Measurements from ENCODE around the gene NRXN3. TPM values are rescaled to one million over a fixed set of nuclear protein-coding genes. Genes with fewer than 3 reads are reported as not detected.

NRXN3 gene
- total RNA-seq, 2 donors from 2014 or later, result 1.3 to 2.3 TPM

DNA sequence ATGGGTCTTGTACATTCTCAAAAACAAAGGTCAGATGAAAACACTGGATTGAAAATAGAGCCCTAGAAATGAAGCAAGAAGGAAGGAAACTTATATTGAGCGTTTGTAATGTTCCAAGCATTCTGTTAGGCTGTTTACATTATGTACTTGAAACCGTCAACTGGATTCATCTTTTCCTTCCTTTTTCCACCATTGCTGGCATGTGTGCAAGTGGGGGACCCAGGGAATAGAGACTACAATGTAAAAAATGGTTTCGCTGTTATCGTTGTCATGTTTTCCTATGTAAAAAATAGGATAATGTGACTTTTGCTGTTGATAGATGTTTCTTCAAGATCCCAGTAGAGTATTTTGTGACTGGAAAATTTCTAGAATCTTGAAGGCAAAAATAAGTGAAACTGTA, 913.2 kb downstream of the NRXN3 start:
- H3K9me3 ChIP-seq, result no peaks in the 10 kb centered on the region
- H3K27me3 ChIP-seq, result no peaks in the 10 kb centered on the region
- whole genome bisulfite sequencing, 2 donors, result 54 to 68% methylated on average over 4 of the region's 4 CpGs

DNA sequence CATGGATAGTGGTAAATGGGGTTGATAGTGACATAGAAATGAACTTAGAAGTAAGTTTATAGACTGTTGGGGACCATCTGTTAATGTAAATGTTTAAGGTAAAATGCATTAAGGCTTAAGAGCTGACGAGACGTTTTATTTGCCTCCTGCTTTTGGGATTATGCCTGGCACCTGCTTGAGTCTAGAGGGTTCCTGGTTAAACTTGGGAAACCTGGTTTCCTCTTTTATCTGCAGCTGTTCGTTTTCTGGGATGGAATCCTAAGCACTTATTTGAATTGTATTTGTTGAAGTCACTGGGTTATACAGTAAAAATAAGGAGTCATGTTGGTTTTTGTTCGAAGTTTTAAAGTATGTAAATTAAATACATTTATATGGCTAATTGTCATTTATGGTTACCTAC, 914.7 kb downstream of the NRXN3 start:
- Histone ChIP-seq H3K36me3 (replicated peaks in 1 of 2; ENCODE audit: insufficient read depth in 1 of 2, low read depth in 2 of 2) (no peaks in the 10 kb centered on the region), H3K27me3 (no peaks in the 10 kb centered on the region), H3K27ac (no peak overlapping the region), H3K4me1 (peaks cover 4% of the 10 kb centered on the region), H3K4me3 (no peak overlapping the region), H3K9me3 (no peaks in the 10 kb centered on the region)
- ATAC-seq, result no peak
- intact Hi-C loops (cut with DNase I), result no loop called here
- WGBS, 2 donors, result 22 to 24% methylated on average over 4 of the region's 4 CpGs
- no peak for DNase-seq
- TF ChIP-seq CTCF (IDR thresholded peaks at IDR 0.05) (no peak), POLR2A (IDR thresholded peaks at IDR 0.05) (no peak)

More for the DNA sequence above, 913.2 kb downstream of the NRXN3 start:
- ATAC-seq (no peak), DNase-seq (no peak)
- intact Hi-C loops (cut with DNase I), result no loop called here
- H3K27ac ChIP-seq, result no peak overlapping the region
- H3K4me3 ChIP-seq, result no peak overlapping the region
- H3K4me1 ChIP-seq, result peaks cover 7% of the 10 kb centered on the region
- TF ChIP-seq POLR2A (IDR thresholded peaks at IDR 0.05) (no peak), CTCF (IDR thresholded peaks at IDR 0.05) (no peak)
- no peaks in the 10 kb centered on the region for H3K36me3 ChIP-seq (replicated peaks in 1 of 2; ENCODE audit: insufficient read depth in 1 of 2, low read depth in 2 of 2)

GRCh38 chr14:79089576-79089975, 919.4 kb downstream of the NRXN3 start:
- no peaks in the 10 kb centered on the region for H3K9me3 ChIP-seq
- DNase-seq (no peak), ATAC-seq (no peak)
- WGBS, 2 donors, result 39 to 57% methylated on average over 3 of the region's 3 CpGs
- H3K27ac ChIP-seq, result no peak overlapping the region
- intact Hi-C loops (cut with DNase I), result no loop called here
- no peak for TF ChIP-seq CTCF (IDR thresholded peaks at IDR 0.05)
- TF ChIP-seq POLR2A (IDR thresholded peaks at IDR 0.05), result no peak
- peaks cover 16% of the 10 kb centered on the region for H3K4me1 ChIP-seq
- H3K36me3 ChIP-seq (replicated peaks in 1 of 2; ENCODE audit: insufficient read depth in 1 of 2, low read depth in 2 of 2), result no peaks in the 10 kb centered on the region
- H3K4me3 ChIP-seq, result no peak overlapping the region
- H3K27me3 ChIP-seq, result no peaks in the 10 kb centered on the region

DNA sequence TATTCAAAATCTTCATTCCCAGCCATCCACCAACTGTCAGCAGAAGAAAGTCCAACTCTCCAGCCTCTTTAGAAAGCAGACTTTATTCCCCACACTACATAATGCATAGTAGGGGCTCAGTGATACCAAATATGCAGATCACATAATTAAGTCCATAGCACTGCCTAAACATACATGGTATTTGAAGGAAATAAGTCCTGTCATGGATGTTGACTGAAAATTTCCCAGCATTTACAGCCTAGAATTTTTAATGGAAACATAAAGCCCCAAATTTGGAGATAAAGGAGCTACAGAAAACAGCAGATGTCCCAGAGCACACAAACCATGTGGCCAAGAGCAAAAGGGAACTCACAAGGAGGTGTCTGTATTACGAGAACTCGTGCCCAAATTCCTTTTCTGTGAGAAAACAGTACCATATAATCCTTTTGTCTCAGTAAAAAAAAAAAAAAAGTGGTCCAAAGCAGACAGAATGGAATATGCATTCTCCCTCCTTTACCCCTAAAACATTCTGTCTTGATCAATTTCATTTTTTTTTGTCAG, 920.5 kb downstream of the NRXN3 start:
- Histone ChIP-seq H3K9me3 (no peaks in the 10 kb centered on the region), H3K36me3 (replicated peaks in 1 of 2; ENCODE audit: insufficient read depth in 1 of 2, low read depth in 2 of 2) (no peaks in the 10 kb centered on the region)
- intact Hi-C loops (cut with DNase I), result no loop called here

More for the DNA sequence above, 920.5 kb downstream of the NRXN3 start:
- Histone ChIP-seq H3K4me1 (peaks cover 16% of the 10 kb centered on the region), H3K27me3 (no peaks in the 10 kb centered on the region), H3K27ac (no peak overlapping the region), H3K4me3 (no peak overlapping the region)
- ATAC-seq (no peak), DNase-seq (no peak)
- 60 to 70% methylated on average over 2 of the region's 2 CpGs for WGBS, 2 donors
- TF ChIP-seq POLR2A (IDR thresholded peaks at IDR 0.05) (no peak), CTCF (IDR thresholded peaks at IDR 0.05) (no peak)

All from body of pancreas (tissue), 4 donors.